ENCODE measurements around the gene SLC2A6.

GRCh38 chr9:133514460-133515239 is 35.8 kb upstream of the SLC2A6 start:
- TF ChIP-seq, protein P1, sequence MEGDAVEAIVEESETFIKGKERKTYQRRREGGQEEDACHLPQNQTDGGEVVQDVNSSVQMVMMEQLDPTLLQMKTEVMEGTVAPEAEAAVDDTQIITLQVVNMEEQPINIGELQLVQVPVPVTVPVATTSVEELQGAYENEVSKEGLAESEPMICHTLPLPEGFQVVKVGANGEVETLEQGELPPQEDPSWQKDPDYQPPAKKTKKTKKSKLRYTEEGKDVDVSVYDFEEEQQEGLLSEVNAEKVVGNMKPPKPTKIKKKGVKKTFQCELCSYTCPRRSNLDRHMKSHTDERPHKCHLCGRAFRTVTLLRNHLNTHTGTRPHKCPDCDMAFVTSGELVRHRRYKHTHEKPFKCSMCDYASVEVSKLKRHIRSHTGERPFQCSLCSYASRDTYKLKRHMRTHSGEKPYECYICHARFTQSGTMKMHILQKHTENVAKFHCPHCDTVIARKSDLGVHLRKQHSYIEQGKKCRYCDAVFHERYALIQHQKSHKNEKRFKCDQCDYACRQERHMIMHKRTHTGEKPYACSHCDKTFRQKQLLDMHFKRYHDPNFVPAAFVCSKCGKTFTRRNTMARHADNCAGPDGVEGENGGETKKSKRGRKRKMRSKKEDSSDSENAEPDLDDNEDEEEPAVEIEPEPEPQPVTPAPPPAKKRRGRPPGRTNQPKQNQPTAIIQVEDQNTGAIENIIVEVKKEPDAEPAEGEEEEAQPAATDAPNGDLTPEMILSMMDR (IDR thresholded peaks at IDR 0.05): no peak
- TF ChIP-seq POLR2A (IDR thresholded peaks at IDR 0.05): no peak
